K562 (cell line): ENCODE results near the gene SOHLH1. TPM values are rescaled to one million over a fixed set of nuclear protein-coding genes. Genes with fewer than 3 reads are reported as not detected.

Experiments used
- ATAC-seq: fragments of 200-7000 bp; cut with Tn5 transposase; 3 replicates; pipeline ENCODE4 v1.9.1; 2020; ENCODE audit warnings: moderate library complexity
- BruUV-seq: library from RNA; stranded (reverse); fragments of 400-500 nt; replicated peaks from 2 replicates; lab custom pipeline; 2021; lab: Mats Ljungman, UMichigan
- CTCF ChIA-PET: fragments of 300-600 bp; formaldehyde crosslinking; extraction: SDS; loops from one replicate; lab custom pipeline; 2021; ENCODE audit warnings: low intra/inter-chr PET ratio; lab: Yijun Ruan, JAX
- POLR2A ChIA-PET: fragments of 300-600, 350-650 bp; sonication (Branson Sonifier 250); formaldehyde crosslinking; extraction: SDS; loops from one replicate; lab custom pipeline; 2021; ENCODE audit warnings: antibody characterized with exemption, inconsistent platforms; lab: Yijun Ruan, JAX
- DNase-seq, 4 experiments: peaks; one replicate each; pipeline versions ENCODE4 v3.0.0 to v3.0.0-alpha.2; 2011 to 2018; ENCODE audit warnings: low spot score in 3 of 4, mixed read lengths in 3 of 4; ENCODE audit errors: extremely low read depth in 1 of 4
- FAIRE-seq: peaks from 2 replicates; lab custom pipeline; 2011; peaks lifted over from hg19 to GRCh38; lab: Jason Lieb, UNC
- H2AFZ ChIP-seq: 2 replicates; pipeline ENCODE4 v1.6.0; 2011; ENCODE audit warnings: low read depth, low read length, control low read depth, inconsistent platforms
- H3K27ac ChIP-seq: fragments of 200-600 bp; 3 replicates; pipeline ENCODE4 v1.8.0; 2011; ENCODE audit warnings: low read depth, mild to moderate bottlenecking, control low read depth, inconsistent platforms, low read length, moderate library complexity, mixed read lengths; ENCODE audit errors: extremely low read depth
- H3K27me3 ChIP-seq, 2 experiments: fragments of 300-600 bp in 1 of 2; 2 replicates in 1 of 2; 3 replicates in 1 of 2; pipeline versions ENCODE4 v1.6.0 to v1.8.0; 2011; ENCODE audit warnings: inconsistent platforms in 2 of 2, low read length in 2 of 2, mild to moderate bottlenecking in 1 of 2, mixed read lengths in 1 of 2, moderate library complexity in 1 of 2; ENCODE audit not compliant: control insufficient read depth in 2 of 2, insufficient read depth in 2 of 2
- H3K36me3 ChIP-seq: fragments of 300-600 bp; 3 replicates; pipeline ENCODE4 v1.8.0; 2011; ENCODE audit warnings: mild to moderate bottlenecking, low read length, inconsistent platforms; ENCODE audit not compliant: control insufficient read depth, insufficient read depth
- H3K4me1 ChIP-seq, 2 experiments: fragments of 200-600 bp in 1 of 2; replicated peaks in 1 of 2; 2 replicates in 1 of 2; 3 replicates in 1 of 2; pipeline versions ENCODE4 v1.5.1 to v1.8.0; 2011; ENCODE audit warnings: inconsistent platforms in 2 of 2, low read length in 2 of 2, mild to moderate bottlenecking in 1 of 2, mixed read lengths in 1 of 2, moderate library complexity in 1 of 2; ENCODE audit not compliant: control insufficient read depth in 2 of 2, insufficient read depth in 2 of 2
- H3K4me2 ChIP-seq: 2 replicates; pipeline ENCODE4 v1.6.1; 2011; ENCODE audit warnings: low read length, control low read depth, inconsistent platforms, mixed read lengths; ENCODE audit not compliant: insufficient read depth
- H3K4me3 ChIP-seq: fragments of 200-600 bp; sonication (generic), shearing (Covaris generic); 2 replicates; pipeline ENCODE4 v1.5.1; 2016; ENCODE audit warnings: control low read depth, inconsistent platforms
- H3K79me2 ChIP-seq: fragments of 200-600 bp; 3 replicates; pipeline ENCODE4 v1.8.0; 2011; ENCODE audit warnings: low read length, inconsistent platforms; ENCODE audit not compliant: control insufficient read depth, insufficient read depth
- H3K9ac ChIP-seq, 2 experiments: 2 replicates each; pipeline versions ENCODE4 v1.6.0 to v1.6.1; 2011; ENCODE audit warnings: low read depth in 2 of 2, low read length in 2 of 2, control low read depth in 1 of 2, inconsistent platforms in 1 of 2, mild to moderate bottlenecking in 1 of 2, mixed read lengths in 1 of 2; ENCODE audit not compliant: insufficient read depth in 1 of 2
- H3K9me1 ChIP-seq: one replicate; pipeline ENCODE4 v1.6.0; 2011; ENCODE audit warnings: inconsistent platforms, mild to moderate bottlenecking, low read length, moderate library complexity; ENCODE audit not compliant: control insufficient read depth, insufficient read depth
- H3K9me3 ChIP-seq: replicated peaks from 2 replicates; pipeline ENCODE4 v1.5.1; 2011; ENCODE audit warnings: low read depth, low read length, inconsistent platforms; ENCODE audit not compliant: control insufficient read depth, insufficient read depth
- H4K20me1 ChIP-seq: replicated peaks from 2 replicates; pipeline ENCODE4 v1.6.1; 2011; ENCODE audit warnings: low read length, inconsistent platforms, mixed read lengths; ENCODE audit not compliant: control insufficient read depth, insufficient read depth
- BCLAF1 ChIP-seq, 2 experiments: fragments of 450-650 bp in 1 of 2; IDR thresholded peaks; 2 replicates each; pipeline ENCODE4 v1.6.1; 2011 to 2017; ENCODE audit warnings: low read depth in 2 of 2, antibody characterized with exemption in 1 of 2, borderline replicate concordance in 1 of 2, low read length in 1 of 2, mild to moderate bottlenecking in 1 of 2, mixed read lengths in 1 of 2; ENCODE audit not compliant: control insufficient read depth in 1 of 2
- ZBTB9 ChIP-seq: fragments of 450-650 bp; formaldehyde crosslinking; IDR thresholded peaks from 2 replicates; pipeline ENCODE4 v1.4.0; 2020; ENCODE audit warnings: mild to moderate bottlenecking, moderate library complexity
- WGBS: fragments of 100-300 bp; shearing (Covaris generic); methylation state at CpG from one replicate; pipeline ENCODE4 v1.1.6; 2016; ENCODE audit warnings: low coverage, mixed read lengths; ENCODE audit not compliant: insufficient coverage; ENCODE audit errors: missing lambda C conversion rate; 5-methylcytosine and 5-hydroxymethylcytosine counted together
- in situ Hi-C: fragments of 300-500 bp; cut with MboI; formaldehyde crosslinking; loops from 4 replicates; pipeline ENCODE4 v1.15.0; 2018; ENCODE audit warnings: inconsistent platforms, mixed read lengths
- intact Hi-C: fragments of 100-400 bp; cut with micrococcal nuclease; formaldehyde crosslinking; loops from 2 replicates; pipeline ENCODE4 v1.14.2; 2022
- polyA plus RNA-seq, 8 experiments: library from polyadenylated mRNA; depleted of rRNA in 4 of 8; stranded (reverse) in 5 of 8; unstranded in 3 of 8; fragments of >200 nt; fragmentation: Nextera tagmentation in 2 of 8; fragmentation: Illumina TruSeq in 1 of 8; extraction: Ambion mirVana in 2 of 8; extraction: Trizol in 1 of 8; gene quantifications; 2 replicates each; pipeline versions ENCODE4 v1.2.1 to v1.2.3, GENCODE V29; 2011 to 2014; ENCODE audit warnings: inconsistent platforms in 1 of 8, missing spikeins in 1 of 8
- total RNA-seq, 7 experiments: library from RNA; depleted of rRNA in 6 of 7; stranded (reverse); fragments of >200 nt in 6 of 7; fragmentation: Illumina TruSeq in 2 of 7; extraction: Trizol in 2 of 7; gene quantifications; 2 replicates each; pipeline versions ENCODE4 v1.2.1 to v1.2.3, GENCODE V29; 2011 to 2021; ENCODE audit warnings: low replicate concordance in 1 of 7

SOHLH1 gene
- total and polyA plus RNA-seq, 9 of the 15 experiments (the other 6 are each of a cell fraction or from before 2014, with no cell fraction given): 0.17 to 0.41 (median 0.29) TPM; not detected in 6

- no peak for FAIRE-seq
- in situ Hi-C loops (no loop called here), intact Hi-C loops (no loop called here)
- Histone ChIP-seq H3K9me1 (peaks cover 3% of the 10 kb centered on the region), H4K20me1 (peaks cover 4% of the 10 kb centered on the region; the same call in 1 of the 2 replicates), H3K4me1 (peaks cover 0 to 7% of the 10 kb centered on the region in 2 experiments; a peak in 3 of 5 replicates), H3K4me3 (no peak overlapping the region), H3K27me3 (peaks cover 27 to 60% of the 10 kb centered on the region in 2 experiments), H3K27ac (no peak overlapping the region), H2AFZ (no peak overlapping the region), H3K9ac (no peak overlapping the region), H3K9me3 (no peaks in the 10 kb centered on the region), H3K79me2 (no peaks in the 10 kb centered on the region), H3K4me2 (no peak overlapping the region), H3K36me3 (no peaks in the 10 kb centered on the region)
- 5% methylated on average over 15 of the region's 20 CpGs for WGBS
- DNase-seq: no peak
- TF ChIP-seq BCLAF1 (IDR thresholded peaks at IDR 0.05; ENCODE audit: borderline replicate concordance in 1 of 2, control insufficient read depth in 1 of 2, low read depth in 2 of 2, low read length in 1 of 2) (no peak), ZBTB9 (CRISPR knock-in tag) (peak; percentile 63; the same call in 1 of the 2 replicates)
- POLR2A ChIA-PET: interaction anchor here (0.5 to 0.7 kb wide), 2 partner anchors 69 to 375 kb away, joined by 3 to 4 read pairs; no protein-coding TSS in a partner anchor
- no TSS peak for BruUV-seq
- ATAC-seq: no peak
- CTCF ChIA-PET: no interaction called here
Measured at GRCh38 chr9:135678236-135679017, 20.9 kb downstream of the SOHLH1 start.
